GM10266 (cell line): ENCODE data around the gene AGMO.

Experiments
- DNase-seq: peaks from one replicate; pipeline ENCODE4 v3.0.0; 2012; ENCODE audit errors: extremely low spot score
- TF ChIP-seq, protein P1 (sequence below): IDR thresholded peaks from 2 replicates; pipeline ENCODE4 v1.5.1; 2012; ENCODE audit warnings: mild to moderate bottlenecking, low read depth; ENCODE audit not compliant: control insufficient read depth, insufficient read depth; ENCODE audit errors: missing control alignments

The AGMO gene

DNA sequence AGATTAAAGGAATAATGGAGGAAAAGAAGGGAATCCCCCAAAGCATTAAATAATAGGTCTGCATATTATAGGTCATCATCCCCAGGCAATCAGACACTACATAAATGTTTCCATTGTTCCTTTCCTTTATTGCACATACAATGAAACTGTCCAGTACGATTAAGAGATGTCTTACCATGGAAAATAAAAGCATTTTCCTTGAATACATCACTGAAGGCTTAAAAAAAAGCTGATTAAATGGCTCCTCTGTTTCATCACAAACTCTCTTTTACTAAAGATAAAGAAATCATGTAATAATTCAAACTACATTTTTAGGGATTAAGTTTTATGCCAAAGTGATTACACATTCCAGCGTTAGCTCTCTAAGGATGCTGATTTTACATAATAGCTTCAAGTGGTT, 316.0 kb downstream of the AGMO start:
- TF ChIP-seq, protein P1, sequence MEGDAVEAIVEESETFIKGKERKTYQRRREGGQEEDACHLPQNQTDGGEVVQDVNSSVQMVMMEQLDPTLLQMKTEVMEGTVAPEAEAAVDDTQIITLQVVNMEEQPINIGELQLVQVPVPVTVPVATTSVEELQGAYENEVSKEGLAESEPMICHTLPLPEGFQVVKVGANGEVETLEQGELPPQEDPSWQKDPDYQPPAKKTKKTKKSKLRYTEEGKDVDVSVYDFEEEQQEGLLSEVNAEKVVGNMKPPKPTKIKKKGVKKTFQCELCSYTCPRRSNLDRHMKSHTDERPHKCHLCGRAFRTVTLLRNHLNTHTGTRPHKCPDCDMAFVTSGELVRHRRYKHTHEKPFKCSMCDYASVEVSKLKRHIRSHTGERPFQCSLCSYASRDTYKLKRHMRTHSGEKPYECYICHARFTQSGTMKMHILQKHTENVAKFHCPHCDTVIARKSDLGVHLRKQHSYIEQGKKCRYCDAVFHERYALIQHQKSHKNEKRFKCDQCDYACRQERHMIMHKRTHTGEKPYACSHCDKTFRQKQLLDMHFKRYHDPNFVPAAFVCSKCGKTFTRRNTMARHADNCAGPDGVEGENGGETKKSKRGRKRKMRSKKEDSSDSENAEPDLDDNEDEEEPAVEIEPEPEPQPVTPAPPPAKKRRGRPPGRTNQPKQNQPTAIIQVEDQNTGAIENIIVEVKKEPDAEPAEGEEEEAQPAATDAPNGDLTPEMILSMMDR: no peak
- DNase-seq: no peak

DNA sequence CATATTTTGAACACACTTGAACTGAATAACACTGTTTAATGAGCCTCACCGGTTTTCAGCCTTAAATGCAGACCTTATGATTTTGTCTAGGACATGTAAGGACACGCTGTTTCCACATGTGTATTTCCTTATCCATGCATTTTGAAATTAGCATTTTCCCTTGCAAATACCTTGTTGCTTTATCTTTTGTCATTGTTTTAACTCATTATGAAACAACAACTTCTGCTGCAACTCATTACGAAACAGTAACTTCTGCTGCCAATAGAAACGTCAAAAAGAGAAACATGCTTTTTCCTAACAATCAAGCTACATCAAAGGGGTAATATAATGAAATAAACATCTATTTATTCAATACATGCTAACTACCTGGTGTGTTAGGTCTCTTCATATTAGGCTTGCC, 322.0 kb downstream of the AGMO start:
- DNase-seq: no peak
- TF ChIP-seq, protein P1: no peak

DNA sequence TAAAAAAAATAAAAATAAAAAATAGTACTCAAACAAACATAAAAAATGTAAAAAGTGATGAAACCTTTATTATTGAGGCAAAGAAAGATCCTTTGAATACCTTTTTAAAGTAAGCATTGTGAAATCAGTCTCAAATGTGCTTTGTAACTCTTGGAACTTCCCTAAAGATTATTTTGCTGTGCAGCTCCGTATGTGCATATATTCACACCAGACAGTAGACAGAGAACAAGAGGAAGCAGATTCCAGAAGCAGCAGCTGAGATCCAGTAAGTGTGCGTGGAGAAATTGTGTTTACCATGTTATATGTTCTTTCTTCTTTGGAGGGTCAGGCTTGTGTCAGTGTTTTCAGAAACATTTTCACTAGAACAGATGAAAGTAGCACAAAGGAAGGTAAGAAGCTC, 324.9 kb downstream of the AGMO start:
- DNase-seq: no peak

DNA sequence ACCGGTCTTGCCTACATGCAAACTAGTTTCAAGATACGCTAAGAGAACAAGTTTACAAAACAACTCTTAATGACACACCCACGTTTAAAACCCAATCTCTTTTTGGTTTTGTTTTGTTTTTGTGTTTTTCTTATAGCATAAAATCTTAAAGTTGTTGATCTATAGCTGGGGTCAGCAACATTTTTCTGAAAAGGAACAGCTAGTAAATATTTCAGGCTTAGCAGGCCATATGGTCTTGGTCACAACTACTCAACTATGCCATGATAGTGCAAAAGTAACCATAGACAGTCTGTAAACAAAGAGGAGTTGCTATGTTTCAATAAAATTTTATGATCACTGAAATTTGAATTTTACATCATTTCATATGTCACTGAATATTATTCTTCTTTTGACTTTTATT, 327.4 kb downstream of the AGMO start:
- TF ChIP-seq, protein P1: no peak
- DNase-seq: no peak

More for the DNA sequence above, 324.9 kb downstream of the AGMO start:
- TF ChIP-seq, protein P1: no peak

DNA sequence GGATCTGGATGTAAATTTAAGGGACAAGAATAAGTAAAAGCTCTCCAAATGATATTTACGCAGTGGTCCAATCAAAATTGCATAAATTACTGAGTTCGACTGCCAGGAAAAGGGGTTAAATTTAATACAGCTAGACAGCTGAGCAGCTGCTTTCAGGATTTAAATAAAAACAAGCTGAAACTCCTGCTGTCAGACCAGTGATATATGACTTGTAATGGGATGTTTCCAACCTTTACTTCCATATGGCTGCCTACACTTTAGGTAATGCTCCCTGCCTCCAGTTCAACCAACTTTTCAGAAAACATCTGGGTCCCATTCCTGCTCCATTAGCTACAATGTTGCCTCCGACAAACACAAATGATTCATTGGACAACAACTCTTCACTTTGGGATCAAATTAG, 333.0 kb downstream of the AGMO start:
- DNase-seq: no peak
- TF ChIP-seq, protein P1: no peak

DNA sequence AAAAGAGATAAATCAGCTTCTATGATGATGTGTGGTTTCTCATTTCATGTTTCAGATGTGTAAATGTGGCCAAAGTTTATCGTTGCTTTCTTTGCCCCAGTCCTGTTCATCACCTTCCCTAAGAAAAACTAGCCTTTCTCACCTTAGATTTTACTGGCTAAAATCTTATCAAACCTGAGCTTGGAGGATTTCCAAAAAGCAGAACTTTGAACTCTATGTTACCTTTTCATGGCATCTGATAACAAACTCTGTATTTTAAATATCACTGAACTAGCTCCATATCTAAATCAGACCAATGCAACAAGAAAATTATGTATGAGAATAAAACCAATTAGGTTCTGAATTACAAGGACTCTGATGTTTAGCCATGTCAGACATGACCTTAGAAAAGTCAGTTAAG, 335.8 kb downstream of the AGMO start:
- TF ChIP-seq, protein P1: no peak
- no peak for DNase-seq

DNA sequence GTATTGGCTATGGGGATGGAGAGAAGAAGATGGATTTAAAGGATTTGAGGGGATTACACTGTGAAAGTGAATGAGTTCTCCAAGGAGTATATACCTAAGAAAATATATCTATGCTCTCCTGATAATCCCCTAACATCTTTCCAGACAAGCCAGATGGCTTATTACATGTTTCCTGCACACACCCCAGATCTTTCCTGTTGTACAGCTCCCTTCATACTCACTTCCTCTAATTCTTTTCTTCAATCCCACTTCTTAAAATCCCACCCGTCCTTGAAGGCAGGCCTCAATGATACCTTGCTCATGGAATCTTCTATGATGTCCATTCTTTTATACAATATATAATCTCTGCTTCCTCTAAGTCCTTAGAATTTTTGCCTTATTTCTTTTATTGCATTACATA, 342.1 kb downstream of the AGMO start:
- no peak for DNase-seq
- TF ChIP-seq, protein P1: no peak
